MM.1S (cell line): ENCODE data around the gene JAKMIP2.

ENCODE experiments used
- DNase-seq: peaks from one replicate; pipeline ENCODE4 v3.0.0-alpha.2; 2015
- H2AFZ ChIP-seq: fragments of 300-600 bp; sonication (generic); 2 replicates; pipeline ENCODE4 v1.6.0; 2016; ENCODE audit warnings: antibody characterized with exemption, low read length
- H3F3A ChIP-seq: fragments of 300-600 bp; sonication (generic); 2 replicates; pipeline ENCODE4 v1.6.1; 2016; ENCODE audit warnings: mild to moderate bottlenecking, antibody characterized with exemption, low read length, moderate library complexity, mixed read lengths; ENCODE audit not compliant: insufficient read depth
- H3K27ac ChIP-seq: fragments of 300-600 bp; sonication (generic); 2 replicates; pipeline ENCODE4 v1.5.1; 2016; ENCODE audit warnings: mild to moderate bottlenecking, low read length
- H3K27me3 ChIP-seq: fragments of 300-600 bp; sonication (generic); replicated peaks from 2 replicates; pipeline ENCODE4 v1.6.0; 2016; ENCODE audit warnings: low read length; ENCODE audit not compliant: insufficient read depth
- H3K36me3 ChIP-seq: fragments of 300-600 bp; sonication (generic); replicated peaks from 2 replicates; pipeline ENCODE4 v1.6.1; 2016; ENCODE audit warnings: mild to moderate bottlenecking, low read length, mixed read lengths; ENCODE audit not compliant: insufficient read depth
- H3K4me1 ChIP-seq: fragments of 300-600 bp; sonication (generic); 2 replicates; pipeline ENCODE4 v1.6.1; 2016; ENCODE audit warnings: low read length, mixed read lengths
- H3K4me2 ChIP-seq: fragments of 300-600 bp; sonication (generic); 2 replicates; pipeline ENCODE4 v1.6.0; 2016; ENCODE audit warnings: low read depth, low read length
- H3K4me3 ChIP-seq: fragments of 300-600 bp; sonication (generic); 2 replicates; pipeline ENCODE4 v1.5.1; 2016; ENCODE audit warnings: low read length, mixed read lengths
- H3K79me2 ChIP-seq: fragments of 300-600 bp; sonication (generic); 2 replicates; pipeline ENCODE4 v1.6.1; 2016; ENCODE audit warnings: mixed run types, low read length, mixed read lengths
- H3K9ac ChIP-seq: fragments of 300-600 bp; sonication (generic); 2 replicates; pipeline ENCODE4 v1.6.1; 2016; ENCODE audit warnings: low read length, mixed read lengths
- H3K9me2 ChIP-seq: fragments of 300-600 bp; sonication (generic); replicated peaks from 2 replicates; pipeline ENCODE4 v1.6.1; 2016; ENCODE audit warnings: mild to moderate bottlenecking, low read length, mixed read lengths; ENCODE audit not compliant: insufficient read depth
- H3K9me3 ChIP-seq: fragments of 300-600 bp; sonication (generic); replicated peaks from 2 replicates; pipeline ENCODE4 v1.6.1; 2016; ENCODE audit warnings: mild to moderate bottlenecking, low read length, mixed read lengths; ENCODE audit not compliant: insufficient read depth
- H4K20me1 ChIP-seq: fragments of 300-600 bp; sonication (generic); 2 replicates; pipeline ENCODE4 v1.6.1; 2016; ENCODE audit warnings: mild to moderate bottlenecking, low read length, moderate library complexity, mixed read lengths; ENCODE audit not compliant: insufficient read depth
- CTCF ChIP-seq: fragments of 300-600 bp; sonication (generic); IDR thresholded peaks from 2 replicates; pipeline ENCODE4 v1.5.1; 2016; ENCODE audit warnings: antibody characterized with exemption, low read length, mixed read lengths
- EZH2 ChIP-seq: fragments of 300-600 bp; sonication (generic); optimal IDR thresholded peaks from 2 replicates; pipeline ENCODE3; 2017; ENCODE audit warnings: low read depth, mild to moderate bottlenecking, antibody characterized with exemption, low read length, mixed read lengths
- EZH2phosphoT487 ChIP-seq: fragments of 300-600 bp; sonication (generic); IDR thresholded peaks from 2 replicates; pipeline ENCODE4 v1.6.1; 2018; ENCODE audit warnings: antibody characterized with exemption, low read length

JAKMIP2 gene

GRCh38 chr5:147669169-147669869 lies 113.2 kb downstream of the JAKMIP2 start:
- no peak overlapping the region for H3K9ac ChIP-seq
- 0 out of 2 replicates have a peak, but pooled peaks cover 4% of the 10 kb centered on the region for H3K36me3 ChIP-seq
- no peaks in the 10 kb centered on the region for H3K79me2 ChIP-seq
- H3K9me2 ChIP-seq: no peaks in the 10 kb centered on the region
- no peak overlapping the region for H2AFZ ChIP-seq
- H4K20me1 ChIP-seq: no peaks in the 10 kb centered on the region
- DNase-seq: no peak
- H3K4me1 ChIP-seq: peaks cover 7% of the 10 kb centered on the region; the same call in 1 of the 2 replicates
- no peak overlapping the region for H3K4me2 ChIP-seq
- H3K4me3 ChIP-seq: no peak overlapping the region
- no peak overlapping the region for H3K27ac ChIP-seq
- no peaks in the 10 kb centered on the region for H3F3A ChIP-seq
- H3K27me3 ChIP-seq: no peaks in the 10 kb centered on the region
- no peak for TF ChIP-seq CTCF
- no peaks in the 10 kb centered on the region for H3K9me3 ChIP-seq

GRCh38 chr5:147668385-147668784 lies 114.1 kb downstream of the JAKMIP2 start:
- Histone ChIP-seq H3F3A (no peaks in the 10 kb centered on the region), H3K9ac (no peak overlapping the region), H3K9me2 (no peaks in the 10 kb centered on the region), H3K27ac (no peak overlapping the region), H2AFZ (no peak overlapping the region), H3K79me2 (no peaks in the 10 kb centered on the region), H3K4me2 (no peak overlapping the region), H3K36me3 (0 out of 2 replicates have a peak, but pooled peaks cover 4% of the 10 kb centered on the region), H3K9me3 (no peaks in the 10 kb centered on the region), H3K4me1 (peaks cover 7% of the 10 kb centered on the region; the same call in 1 of the 2 replicates), H4K20me1 (no peaks in the 10 kb centered on the region), H3K4me3 (no peak overlapping the region), H3K27me3 (no peaks in the 10 kb centered on the region)
- TF ChIP-seq EZH2phosphoT487 (no peak), CTCF (no peak), EZH2 (no peak)
- no peak for DNase-seq

- DNase-seq: no peak
- Histone ChIP-seq H3K36me3 (0 out of 2 replicates have a peak, but pooled peaks cover 4% of the 10 kb centered on the region), H3K4me1 (peaks cover 7% of the 10 kb centered on the region; the same call in 1 of the 2 replicates), H3K9ac (no peak overlapping the region), H2AFZ (no peak overlapping the region), H3K27ac (no peak overlapping the region), H3K9me3 (no peaks in the 10 kb centered on the region), H3K4me3 (no peak overlapping the region), H3K9me2 (no peaks in the 10 kb centered on the region), H3K27me3 (no peaks in the 10 kb centered on the region), H3K4me2 (no peak overlapping the region), H4K20me1 (no peaks in the 10 kb centered on the region), H3F3A (no peaks in the 10 kb centered on the region), H3K79me2 (no peaks in the 10 kb centered on the region)
- TF ChIP-seq EZH2 (no peak), EZH2phosphoT487 (no peak), CTCF (no peak)
Observed at GRCh38 chr5:147667363-147667762, 115.2 kb downstream of the JAKMIP2 start.
